Measurements from ENCODE around the gene FASLG. TPM values are rescaled to one million over a fixed set of nuclear protein-coding genes. Genes with fewer than 3 reads are reported as not detected.

FASLG gene
- total RNA-seq, 1 donor from 2014 or later: under 0.01 TPM

Small RNAs within 50 kb of the gene (small RNA-seq; reads per million reads assigned to genes)
- not detected for gene RNU6-693P

Other genes with a start within 250 kb of the FASLG start
- gene C1orf105, start 238.4 kb upstream of the FASLG start, total RNA-seq: 44.4 TPM
- 25.6 TPM for gene PIGC, start 215.0 kb upstream of the FASLG start, total RNA-seq
- 68.9 TPM for gene SUCO, start 126.0 kb upstream of the FASLG start, total RNA-seq

All from skeletal muscle tissue (tissue), 2 donors.